Embryonic facial prominence (tissue), 1 donor: Measurements from ENCODE around the gene EFNB2.

ENCODE experiments used
- DNase-seq: peaks from one replicate; pipeline ENCODE4 v3.0.0-alpha.2; 2016; ENCODE audit errors: extremely low spot score

EFNB2 gene

DNA sequence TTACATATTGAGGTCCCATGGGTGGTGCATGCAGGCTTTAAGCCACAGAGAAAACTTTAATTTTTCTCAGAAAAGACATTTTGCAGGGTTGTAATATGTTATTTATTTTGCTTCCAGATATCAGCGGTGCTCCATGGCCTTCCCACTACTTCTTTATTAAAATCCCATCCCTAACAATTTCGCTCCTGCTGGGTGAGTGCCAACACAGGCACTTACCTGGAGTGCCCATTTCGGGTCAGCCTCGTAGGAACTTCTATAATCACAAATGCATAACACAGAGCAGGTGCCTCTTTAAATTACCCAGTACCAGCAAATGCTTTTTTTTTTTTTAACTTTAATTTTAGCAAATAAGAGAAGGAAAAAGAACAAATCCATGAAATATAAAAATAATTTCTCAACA lies 86.4 kb downstream of the EFNB2 start:
- no peak for DNase-seq

- no peak for DNase-seq
Measured at GRCh38 chr13:106445996-106446395, 89.5 kb downstream of the EFNB2 start.

GRCh38 chr13:106443607-106444322 lies 91.7 kb downstream of the EFNB2 start:
- DNase-seq = no peak

DNA sequence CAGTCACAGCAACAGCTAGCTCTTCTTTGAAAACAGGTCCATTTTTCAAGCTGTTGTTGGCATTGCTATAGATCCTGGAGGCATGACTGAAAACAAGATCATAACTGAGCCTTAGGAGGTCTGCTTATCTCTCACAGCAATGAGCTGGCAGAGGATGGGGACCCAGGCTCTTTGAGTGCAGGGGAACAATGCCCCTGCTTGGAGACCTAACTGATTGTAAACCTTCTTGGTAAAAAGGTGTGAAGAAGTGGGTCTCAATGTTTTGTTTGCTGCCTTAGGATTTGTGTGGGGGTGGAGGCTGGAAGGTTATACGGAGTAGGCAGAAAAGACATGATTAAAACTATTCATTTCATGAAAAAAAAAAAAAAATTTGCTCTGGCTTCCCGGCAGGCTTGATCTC lies 94.6 kb downstream of the EFNB2 start:
- no peak for DNase-seq
